ENCODE measurements around the gene PTPRF. TPM values are rescaled to one million over a fixed set of nuclear protein-coding genes. Genes with fewer than 3 reads are reported as not detected.
A peak's percentile ranks its signal among the peaks of the same experiment; 100 is the strongest.
"Not testable (repeated sequence)": the region's sequence is repeated elsewhere in the genome, so short reads cannot be mapped to it uniquely, and the experiment has no call there.

PTPRF gene
- total RNA-seq, 4 donors from 2014 or later = 204 to 236 (median 231) TPM

DNA sequence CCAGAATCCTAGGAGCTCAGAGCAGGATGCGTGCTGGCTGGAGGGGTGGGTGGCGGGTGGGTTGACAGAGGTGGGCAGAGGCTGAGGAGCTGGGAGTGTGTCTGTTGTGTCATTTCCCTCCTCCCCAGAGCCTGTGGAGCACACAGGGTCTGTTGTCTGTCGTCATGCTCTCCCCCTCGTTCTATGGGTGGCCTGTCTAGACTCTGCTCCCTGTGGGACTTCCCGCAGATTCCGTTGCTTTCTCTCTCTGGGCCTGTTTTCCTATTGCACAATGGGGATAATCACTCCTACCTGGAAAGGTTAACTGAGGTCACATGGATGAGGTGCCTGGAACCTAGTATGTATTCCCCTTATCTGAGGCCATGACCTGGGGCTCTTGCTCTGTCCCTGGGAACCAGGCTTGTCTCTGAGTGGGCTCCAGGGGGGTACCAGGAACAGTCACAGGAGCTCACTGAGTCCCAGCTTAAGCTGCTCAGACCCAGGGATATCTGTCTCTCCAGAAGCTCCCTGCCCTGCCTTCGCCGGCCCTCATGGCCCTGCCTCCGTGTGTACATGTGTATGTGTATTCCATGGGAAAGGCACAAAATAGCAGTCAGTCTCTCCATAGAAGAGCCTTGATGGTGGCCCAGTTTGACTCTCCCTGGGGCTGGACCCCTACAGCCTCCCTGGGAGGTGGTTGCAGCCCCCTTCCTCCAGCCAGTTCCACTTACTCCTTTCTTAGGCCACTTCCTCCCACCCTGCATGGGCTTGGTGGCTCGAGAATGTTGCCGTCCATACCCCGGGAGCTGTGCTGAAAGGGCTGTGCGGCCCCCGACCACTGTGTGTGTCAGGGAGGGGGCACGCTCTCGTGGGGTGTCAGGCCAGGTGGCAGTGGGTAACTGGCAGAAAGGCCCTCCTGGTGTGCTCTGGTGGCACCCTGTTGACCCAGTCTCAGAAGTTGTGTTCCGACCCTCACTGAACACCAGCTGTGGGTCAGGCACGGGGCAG, 17.9 kb downstream of the PTPRF start:
- DNase-seq (ENCODE audit: low spot score in 2 of 2) = no peak
- 69 to 76% methylated on average over 12 to 18 of the region's 18 CpGs for WGBS, 2 donors

DNA sequence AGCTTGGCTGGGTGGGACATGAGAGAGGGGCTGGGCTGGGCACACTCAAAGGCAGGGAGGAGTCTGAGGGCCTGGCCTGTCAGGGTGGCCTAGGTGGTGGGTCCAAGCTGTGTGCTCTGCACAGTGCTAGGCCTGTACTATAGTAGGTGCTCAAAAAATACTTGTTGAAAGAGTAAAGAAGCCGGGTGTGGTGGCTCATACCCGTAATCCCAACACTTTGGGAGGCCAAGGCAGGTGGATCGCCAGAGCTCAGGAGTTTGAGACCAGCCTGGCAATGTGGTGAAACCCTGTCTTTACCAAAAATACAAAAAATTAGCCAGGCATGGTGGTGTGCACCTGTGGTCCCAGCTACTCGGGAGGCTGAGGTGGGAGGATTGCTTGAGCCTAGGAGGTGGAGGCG, 18.7 kb downstream of the PTPRF start:
- DNase-seq (ENCODE audit: low spot score in 2 of 2); H3K4me3 ChIP-seq (ENCODE audit: low read depth, poor library complexity, severe bottlenecking); intact Hi-C loops (cut with DNase I; ENCODE audit: low total_unique reads): not testable (repeated sequence)
- WGBS, 2 donors = 65 to 73% methylated on average over 5 of the region's 5 CpGs

More for the DNA sequence above, 17.9 kb downstream of the PTPRF start:
- intact Hi-C loops (cut with DNase I; ENCODE audit: low total_unique reads) = no loop called here
- TF ChIP-seq, protein P1, sequence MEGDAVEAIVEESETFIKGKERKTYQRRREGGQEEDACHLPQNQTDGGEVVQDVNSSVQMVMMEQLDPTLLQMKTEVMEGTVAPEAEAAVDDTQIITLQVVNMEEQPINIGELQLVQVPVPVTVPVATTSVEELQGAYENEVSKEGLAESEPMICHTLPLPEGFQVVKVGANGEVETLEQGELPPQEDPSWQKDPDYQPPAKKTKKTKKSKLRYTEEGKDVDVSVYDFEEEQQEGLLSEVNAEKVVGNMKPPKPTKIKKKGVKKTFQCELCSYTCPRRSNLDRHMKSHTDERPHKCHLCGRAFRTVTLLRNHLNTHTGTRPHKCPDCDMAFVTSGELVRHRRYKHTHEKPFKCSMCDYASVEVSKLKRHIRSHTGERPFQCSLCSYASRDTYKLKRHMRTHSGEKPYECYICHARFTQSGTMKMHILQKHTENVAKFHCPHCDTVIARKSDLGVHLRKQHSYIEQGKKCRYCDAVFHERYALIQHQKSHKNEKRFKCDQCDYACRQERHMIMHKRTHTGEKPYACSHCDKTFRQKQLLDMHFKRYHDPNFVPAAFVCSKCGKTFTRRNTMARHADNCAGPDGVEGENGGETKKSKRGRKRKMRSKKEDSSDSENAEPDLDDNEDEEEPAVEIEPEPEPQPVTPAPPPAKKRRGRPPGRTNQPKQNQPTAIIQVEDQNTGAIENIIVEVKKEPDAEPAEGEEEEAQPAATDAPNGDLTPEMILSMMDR (IDR thresholded peaks at IDR 0.05) = peak in 1 of 3 donors; percentile 98
- TF ChIP-seq POLR2A (IDR thresholded peaks at IDR 0.05) = no peak
- no peak overlapping the region for H3K4me3 ChIP-seq (ENCODE audit: low read depth, poor library complexity, severe bottlenecking)

DNA sequence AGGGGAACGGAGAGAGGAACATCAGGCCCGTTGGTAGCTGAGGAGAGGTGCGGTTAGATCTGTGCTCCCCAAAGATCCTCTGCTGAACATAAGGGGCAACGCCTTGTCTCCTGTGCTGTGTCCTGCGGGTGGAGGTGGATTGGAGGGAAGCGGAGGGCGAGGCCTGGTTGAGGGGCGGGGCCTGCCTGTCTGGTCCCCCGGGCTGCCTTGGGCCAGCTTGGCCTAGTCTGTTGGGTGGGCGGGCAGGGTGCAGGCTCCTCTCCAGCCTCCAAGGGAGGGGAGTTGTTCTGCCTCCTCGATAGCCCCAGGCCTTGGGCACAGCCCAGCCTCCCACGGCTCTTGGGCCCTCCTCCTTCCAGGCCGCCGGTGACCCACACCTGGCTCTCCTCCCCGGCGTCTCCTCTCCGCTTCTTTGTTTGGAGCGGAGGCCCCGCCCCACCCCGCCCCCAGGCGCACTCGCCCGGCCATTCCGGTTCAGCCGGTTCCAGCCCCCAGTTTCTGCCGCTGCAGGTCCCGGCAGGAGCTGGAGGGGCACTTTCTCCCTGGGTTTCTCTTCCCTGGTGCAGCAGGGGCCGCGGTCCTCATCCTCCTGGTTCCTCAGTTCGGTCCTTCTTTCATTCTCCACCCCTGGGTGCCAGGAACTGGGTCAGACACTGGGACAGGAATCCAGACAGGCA, 19.4 kb downstream of the PTPRF start:
- peak; percentile 77 to 93 for DNase-seq (ENCODE audit: low spot score in 2 of 2)
- no peak overlapping the region for H3K4me3 ChIP-seq (ENCODE audit: low read depth, poor library complexity, severe bottlenecking)
- 18 to 20% methylated on average over 19 to 30 of the region's 30 CpGs for WGBS, 2 donors
- intact Hi-C loops (cut with DNase I; ENCODE audit: low total_unique reads) = no loop called here
- no peak for TF ChIP-seq POLR2A (IDR thresholded peaks at IDR 0.05)
- TF ChIP-seq, protein P1 (IDR thresholded peaks at IDR 0.05) = no peak

DNA sequence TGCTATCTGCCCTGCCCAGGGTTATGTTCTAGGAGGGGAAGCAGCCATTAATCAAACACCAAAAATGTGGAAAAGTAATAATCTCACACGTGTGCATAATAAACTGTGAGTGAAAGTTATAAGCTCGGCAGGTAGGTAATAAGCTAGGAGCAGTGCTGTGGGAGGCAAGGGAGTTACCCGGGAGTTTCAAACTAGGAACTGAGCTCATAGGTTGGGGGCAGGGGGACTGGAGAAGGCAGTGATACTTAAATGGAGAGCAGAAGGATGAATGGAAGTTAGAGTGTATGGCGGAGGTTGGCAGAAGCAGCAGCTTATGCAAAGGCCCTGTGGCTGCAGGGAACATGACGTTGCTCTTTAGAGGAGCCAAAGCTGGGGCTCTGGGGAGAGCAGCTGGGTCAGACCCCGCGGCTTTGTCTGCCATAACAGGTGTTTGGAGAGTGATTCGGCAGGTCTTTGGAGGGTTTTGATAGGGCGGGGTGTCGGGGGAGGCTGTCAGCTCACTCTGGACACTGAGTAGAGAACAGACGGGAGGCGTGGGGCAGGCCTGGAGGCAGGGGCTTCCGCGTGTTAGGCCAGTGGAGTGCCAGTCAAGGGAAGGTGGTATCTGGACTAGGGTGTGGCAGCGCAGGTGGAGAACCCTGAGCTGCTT, 20.0 kb downstream of the PTPRF start:
- no peak for TF ChIP-seq POLR2A (IDR thresholded peaks at IDR 0.05)
- TF ChIP-seq, protein P1 (IDR thresholded peaks at IDR 0.05) = no peak
- intact Hi-C loops (cut with DNase I; ENCODE audit: low total_unique reads) = no loop called here
- no peak for DNase-seq (ENCODE audit: low spot score in 2 of 2)
- H3K4me3 ChIP-seq (ENCODE audit: low read depth, poor library complexity, severe bottlenecking) = no peak overlapping the region
- WGBS, 2 donors = 69% methylated on average over 15 of the region's 15 CpGs

DNA sequence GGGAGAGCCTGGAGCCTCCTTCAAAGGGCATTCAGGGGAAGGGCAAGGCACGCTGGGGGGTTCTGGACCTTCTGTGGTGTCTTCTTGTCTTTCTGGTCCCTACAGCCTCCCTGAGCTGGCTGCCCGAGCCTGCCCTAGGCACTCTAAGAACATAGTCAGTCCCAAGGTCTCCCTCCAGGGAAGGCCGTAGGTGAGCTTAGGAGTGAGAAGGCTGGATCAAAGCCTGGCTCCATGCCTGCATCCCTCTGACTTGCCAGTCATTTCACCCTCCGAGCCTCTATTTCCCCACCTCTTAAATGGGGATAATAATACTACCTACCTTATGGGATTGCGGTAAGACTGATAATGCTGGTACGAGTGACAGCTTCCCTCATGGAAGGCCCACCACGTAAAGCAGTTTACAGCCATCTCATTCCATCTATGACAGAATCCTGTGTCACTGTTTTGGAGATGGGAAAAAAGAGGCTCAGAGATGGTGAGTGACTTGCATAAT, 20.8 kb downstream of the PTPRF start:
- no peak for DNase-seq (ENCODE audit: low spot score in 2 of 2)
- intact Hi-C loops (cut with DNase I; ENCODE audit: low total_unique reads) = no loop called here
- TF ChIP-seq, protein P1 (IDR thresholded peaks at IDR 0.05) = no peak
- TF ChIP-seq POLR2A (IDR thresholded peaks at IDR 0.05) = no peak
- 70 to 77% methylated on average over 7 of the region's 7 CpGs for WGBS, 2 donors
- no peak overlapping the region for H3K4me3 ChIP-seq (ENCODE audit: low read depth, poor library complexity, severe bottlenecking)

Measured in lower leg skin (tissue), 4 donors.